NB4 (cell line): ENCODE measurements around the gene DERA.
"Not testable (repeated sequence)": the region's sequence is repeated elsewhere in the genome, so short reads cannot be mapped to it uniquely, and the experiment has no call there.

Experiments used
- DNase-seq: peaks from one replicate; pipeline ENCODE4 v3.0.0; 2010; ENCODE audit warnings: low read depth
- H3K4me3 ChIP-seq: one replicate; pipeline ENCODE4 v1.5.1; 2011; ENCODE audit warnings: mild to moderate bottlenecking, low read depth, low read length, moderate library complexity
- MAX ChIP-seq: IDR thresholded peaks from 2 replicates; pipeline ENCODE4 v1.6.1; 2011; ENCODE audit warnings: low read depth, low read length
- MYC ChIP-seq: IDR thresholded peaks from 2 replicates; pipeline ENCODE4 v1.6.1; 2011; ENCODE audit warnings: low read depth, low read length
- POLR2A ChIP-seq: IDR thresholded peaks from 2 replicates; pipeline ENCODE4 v1.6.1; 2011; ENCODE audit warnings: mild to moderate bottlenecking; ENCODE audit not compliant: insufficient read length; ENCODE audit errors: extremely low read depth
- TF ChIP-seq, protein P1 (sequence below): IDR thresholded peaks from one replicate; pipeline ENCODE4 v1.5.1; 2012; ENCODE audit warnings: low read depth, low read length

Gene DERA

GRCh38 chr12:15897433-15897832, 13.7 kb upstream of the DERA start:
- no peak for DNase-seq

GRCh38 chr12:15899282-15899870, 11.8 kb upstream of the DERA start:
- H3K4me3 ChIP-seq, result no peak overlapping the region
- DNase-seq, result peak; percentile 43
- TF ChIP-seq MYC, result no peak
- TF ChIP-seq, protein P1, sequence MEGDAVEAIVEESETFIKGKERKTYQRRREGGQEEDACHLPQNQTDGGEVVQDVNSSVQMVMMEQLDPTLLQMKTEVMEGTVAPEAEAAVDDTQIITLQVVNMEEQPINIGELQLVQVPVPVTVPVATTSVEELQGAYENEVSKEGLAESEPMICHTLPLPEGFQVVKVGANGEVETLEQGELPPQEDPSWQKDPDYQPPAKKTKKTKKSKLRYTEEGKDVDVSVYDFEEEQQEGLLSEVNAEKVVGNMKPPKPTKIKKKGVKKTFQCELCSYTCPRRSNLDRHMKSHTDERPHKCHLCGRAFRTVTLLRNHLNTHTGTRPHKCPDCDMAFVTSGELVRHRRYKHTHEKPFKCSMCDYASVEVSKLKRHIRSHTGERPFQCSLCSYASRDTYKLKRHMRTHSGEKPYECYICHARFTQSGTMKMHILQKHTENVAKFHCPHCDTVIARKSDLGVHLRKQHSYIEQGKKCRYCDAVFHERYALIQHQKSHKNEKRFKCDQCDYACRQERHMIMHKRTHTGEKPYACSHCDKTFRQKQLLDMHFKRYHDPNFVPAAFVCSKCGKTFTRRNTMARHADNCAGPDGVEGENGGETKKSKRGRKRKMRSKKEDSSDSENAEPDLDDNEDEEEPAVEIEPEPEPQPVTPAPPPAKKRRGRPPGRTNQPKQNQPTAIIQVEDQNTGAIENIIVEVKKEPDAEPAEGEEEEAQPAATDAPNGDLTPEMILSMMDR, result peak; percentile 37

More at GRCh38 chr12:15897433-15897832, 13.7 kb upstream of the DERA start:
- H3K4me3 ChIP-seq, result no peak overlapping the region
- TF ChIP-seq POLR2A, result no peak
- TF ChIP-seq, protein P1, result no peak
- no peak for TF ChIP-seq MYC
- no peak for TF ChIP-seq MAX

DNA sequence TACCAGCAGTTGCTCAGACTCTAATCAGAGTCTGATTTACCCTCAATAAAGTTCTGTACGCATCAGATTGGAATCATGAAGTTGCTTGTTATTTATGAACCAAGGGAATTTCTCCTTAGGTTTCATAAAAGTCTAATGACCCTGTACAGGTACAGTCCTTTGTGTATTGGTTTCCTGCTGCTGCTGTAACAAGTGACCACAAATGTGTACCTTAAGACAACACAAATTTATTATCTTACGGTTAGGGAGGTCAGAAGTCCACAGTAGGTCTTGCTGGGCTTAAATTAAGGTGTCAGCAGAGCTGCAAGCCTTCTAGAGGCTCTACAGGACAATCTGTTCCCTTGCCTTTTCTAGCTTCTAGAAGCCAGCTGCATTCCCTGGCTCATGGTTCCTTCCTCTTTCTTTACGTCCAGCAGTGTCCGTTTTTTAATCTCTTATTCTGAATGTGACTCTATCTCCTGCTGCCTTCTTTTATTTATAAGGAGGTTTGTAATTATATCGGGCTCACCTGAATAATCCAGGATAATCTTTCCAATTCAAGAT, 6.7 kb upstream of the DERA start:
- TF ChIP-seq POLR2A (no peak), MAX (no peak), MYC (no peak)
- TF ChIP-seq, protein P1, result no peak
- DNase-seq, result no peak
- H3K4me3 ChIP-seq, result no peak overlapping the region

GRCh38 chr12:15910468-15910863, 666 bp upstream of the DERA start:
- no peak for DNase-seq
- TF ChIP-seq MAX (no peak), POLR2A (no peak), MYC (no peak)
- TF ChIP-seq, protein P1, result no peak
- H3K4me3 ChIP-seq, result peak overlapping the region; percentile 54

GRCh38 chr12:15911931-15912330, 799 bp downstream of the DERA start:
- H3K4me3 ChIP-seq, result peak overlapping the region; percentile 90
- not testable (repeated sequence) for DNase-seq

DNA sequence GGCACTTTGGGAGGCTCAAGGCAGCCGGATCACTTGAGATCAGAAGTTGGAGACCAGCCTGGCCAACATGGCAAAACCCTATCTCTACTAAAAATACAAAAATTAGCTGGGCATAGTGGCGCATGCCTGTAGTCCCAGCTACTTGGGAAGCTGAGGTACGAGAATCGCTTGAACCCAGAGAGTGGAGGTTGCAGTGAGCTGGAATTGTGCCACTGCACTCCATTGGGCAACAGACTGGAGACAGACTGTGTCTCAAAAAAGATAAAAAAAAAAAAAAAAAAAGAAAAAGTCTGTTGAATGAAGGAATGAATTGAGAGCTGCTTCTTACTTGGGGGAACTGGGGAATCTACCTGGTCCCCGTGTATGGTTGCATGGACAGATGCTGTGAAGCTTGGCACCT, 3.0 kb downstream of the DERA start:
- not testable (repeated sequence) for DNase-seq, H3K4me3 ChIP-seq

- no peak overlapping the region for H3K4me3 ChIP-seq
- no peak for DNase-seq
- TF ChIP-seq POLR2A (no peak), MYC (no peak), MAX (no peak)
- TF ChIP-seq, protein P1, result no peak
Measured at GRCh38 chr12:15918066-15918465, 6.9 kb downstream of the DERA start.
